Fibroblast of gingiva (primary cell): Measurements from ENCODE around the gene ADAMTS10.
A peak's percentile ranks its signal among the peaks of the same experiment; 100 is the strongest.
"Not testable (repeated sequence)": the region's sequence is repeated elsewhere in the genome, so short reads cannot be mapped to it uniquely, and the experiment has no call there.

Source experiments
- DNase-seq: peaks from one replicate; pipeline ENCODE4 v3.0.0-alpha.2; 2011; ENCODE audit warnings: low read depth

ADAMTS10 gene

GRCh38 chr19:8610041-8610935, at the start of gene ADAMTS10:
ADAMTS10 (minus strand) TSS chr19:8610715; CDS start chr19:8605710, 5,005 bp downstream.
- peak; percentile 11 for DNase-seq

DNA sequence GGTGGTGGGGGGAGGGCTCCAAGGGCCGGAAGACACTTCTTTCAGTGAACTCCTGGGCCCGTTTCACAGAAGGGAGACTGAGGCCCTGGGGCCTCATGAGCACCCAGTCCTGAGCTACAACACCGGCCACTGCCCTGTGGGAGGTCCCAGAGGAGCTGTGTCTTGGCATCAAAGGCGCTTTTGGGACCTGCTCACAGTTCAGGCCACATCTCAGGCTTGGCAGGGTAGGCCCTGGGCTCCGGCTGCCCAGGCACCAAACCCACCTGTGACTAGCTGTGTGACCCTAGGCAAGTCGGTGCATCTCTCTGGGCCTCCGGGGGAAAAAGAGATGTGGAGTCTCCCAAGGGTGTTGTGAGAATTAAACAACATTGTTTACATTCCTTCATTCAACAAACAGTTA, 49.4 kb upstream of the ADAMTS10 start:
- no peak for DNase-seq

GRCh38 chr19:8657869-8658268, 47.4 kb upstream of the ADAMTS10 start:
- no peak for DNase-seq

- DNase-seq, result no peak
Observed at GRCh38 chr19:8655340-8655709, 44.8 kb upstream of the ADAMTS10 start.

DNA sequence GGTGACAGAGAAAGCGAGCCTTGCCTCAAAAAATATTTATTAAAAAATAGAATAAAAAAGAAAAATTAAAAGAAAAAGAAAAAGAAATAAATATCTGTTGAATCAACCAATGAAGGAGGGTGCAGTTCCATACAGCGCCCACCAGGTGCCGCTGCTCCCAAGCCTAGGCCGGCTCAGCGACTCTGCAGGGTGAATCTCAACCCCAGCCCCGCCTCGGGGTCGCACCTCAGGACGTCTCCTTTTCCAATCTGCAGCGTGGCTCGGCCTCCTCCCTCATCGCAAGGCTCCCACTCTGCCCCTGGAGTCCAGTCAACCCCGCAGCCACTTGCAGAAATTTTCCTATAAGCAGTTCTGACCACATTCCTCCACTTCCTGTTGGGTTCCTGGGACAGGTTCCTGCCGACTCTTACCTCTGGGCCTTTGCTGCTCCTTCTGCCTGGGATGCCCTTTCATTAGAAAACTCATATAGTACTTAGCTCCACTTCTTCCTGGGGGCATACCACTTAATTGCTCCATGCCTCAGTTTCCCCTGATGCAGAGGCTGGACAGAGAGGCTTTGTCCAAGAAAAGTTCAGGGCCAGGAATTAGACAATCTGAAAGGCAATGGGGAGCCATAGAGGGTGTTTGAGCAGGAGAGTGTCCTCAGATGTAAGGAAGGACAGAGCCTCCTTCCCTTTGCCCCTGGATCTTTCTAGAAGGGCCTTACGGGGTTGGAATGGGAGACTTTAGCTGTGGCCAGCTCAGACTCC, 44.2 kb upstream of the ADAMTS10 start:
- DNase-seq, result no peak

- no peak for DNase-seq
Observed at GRCh38 chr19:8648240-8648639, 37.7 kb upstream of the ADAMTS10 start.

- DNase-seq, result no peak
Observed at GRCh38 chr19:8643860-8644653, 33.5 kb upstream of the ADAMTS10 start.

- DNase-seq, result no peak
Observed at GRCh38 chr19:8642561-8642960, 32.0 kb upstream of the ADAMTS10 start.

- peak; percentile 29 for DNase-seq
Observed at GRCh38 chr19:8641908-8642547, 31.5 kb upstream of the ADAMTS10 start.

- no peak for DNase-seq
Observed at GRCh38 chr19:8641221-8641907, 30.8 kb upstream of the ADAMTS10 start.

GRCh38 chr19:8640402-8641004, 30.0 kb upstream of the ADAMTS10 start:
- peak; percentile 13 for DNase-seq

DNA sequence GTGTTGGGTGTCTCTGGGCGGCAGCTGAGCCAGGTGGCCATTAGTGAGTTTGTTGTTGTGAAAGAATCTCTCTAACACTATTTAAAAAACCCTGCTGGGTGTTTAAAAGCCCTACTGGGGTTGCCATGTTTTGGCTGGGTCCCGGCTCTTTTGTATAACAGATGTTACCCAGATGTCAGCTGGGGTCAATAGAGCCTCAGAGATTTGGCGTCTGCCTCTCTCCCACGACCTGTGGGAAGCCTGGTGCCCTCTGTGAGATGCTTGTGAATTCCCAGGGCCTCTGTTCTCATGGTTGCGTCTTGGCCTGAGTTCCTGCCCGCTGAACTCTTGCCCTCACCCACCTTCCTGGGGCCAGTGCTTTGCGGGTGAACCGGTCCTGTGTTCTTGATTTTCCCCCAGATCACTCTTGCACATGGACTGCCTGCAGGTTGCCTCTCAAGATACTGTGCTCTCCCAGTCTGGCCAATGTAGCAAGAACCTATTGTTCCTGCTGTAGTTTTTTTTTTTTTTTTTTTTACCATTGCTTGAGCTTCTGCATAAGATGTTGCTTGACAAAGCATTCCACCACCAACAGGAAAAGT, 29.4 kb upstream of the ADAMTS10 start:
- DNase-seq, result no peak

DNA sequence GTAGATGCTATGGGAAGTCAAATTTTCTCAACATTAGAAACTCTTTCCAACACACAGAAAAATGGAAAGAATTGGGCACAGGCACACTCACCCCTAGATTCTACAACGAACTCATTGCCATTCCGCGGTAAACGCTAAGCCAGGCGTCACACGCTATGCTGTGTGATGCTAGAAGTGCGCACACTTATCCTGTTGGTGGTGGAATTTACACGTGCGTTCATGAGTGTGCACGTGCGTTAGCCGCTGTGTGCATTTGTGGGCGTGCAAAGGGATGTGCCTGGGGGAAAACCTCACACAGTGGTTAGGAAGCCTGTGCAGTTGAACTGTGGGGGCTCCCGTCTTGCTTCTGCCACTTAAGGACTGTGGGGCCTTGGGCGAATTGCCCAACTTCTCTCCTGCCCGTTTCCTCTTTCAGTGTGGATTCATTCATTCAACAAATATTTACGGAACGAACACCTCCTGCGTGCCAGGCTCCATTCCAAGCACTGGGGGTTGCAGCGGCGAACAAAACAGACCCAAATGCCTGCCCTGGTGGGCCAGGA, 27.6 kb upstream of the ADAMTS10 start:
- no peak for DNase-seq

GRCh38 chr19:8637070-8637469, 26.6 kb upstream of the ADAMTS10 start:
- DNase-seq, result not testable (repeated sequence)

DNA sequence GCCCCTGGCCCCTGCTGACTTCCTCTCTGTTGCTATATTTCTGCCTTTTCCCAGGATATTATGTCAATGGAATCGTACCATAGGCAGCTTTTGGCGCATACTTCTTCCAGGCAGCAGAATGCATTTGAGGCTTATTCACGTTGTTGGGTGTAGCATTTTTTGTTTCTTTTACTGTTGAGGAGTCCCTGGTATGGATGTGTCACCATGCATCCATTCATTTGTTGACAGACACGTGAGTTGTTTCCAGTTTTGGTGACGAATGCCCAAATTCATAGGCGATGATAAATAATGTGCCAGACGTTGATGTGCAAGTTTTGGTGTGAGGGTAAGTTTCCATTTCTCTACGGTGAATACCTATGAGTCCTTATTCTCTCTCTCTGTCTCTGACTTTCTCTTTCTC, 24.9 kb upstream of the ADAMTS10 start:
- no peak for DNase-seq

GRCh38 chr19:8631425-8631819, 20.9 kb upstream of the ADAMTS10 start:
- peak; percentile 43 for DNase-seq

DNA sequence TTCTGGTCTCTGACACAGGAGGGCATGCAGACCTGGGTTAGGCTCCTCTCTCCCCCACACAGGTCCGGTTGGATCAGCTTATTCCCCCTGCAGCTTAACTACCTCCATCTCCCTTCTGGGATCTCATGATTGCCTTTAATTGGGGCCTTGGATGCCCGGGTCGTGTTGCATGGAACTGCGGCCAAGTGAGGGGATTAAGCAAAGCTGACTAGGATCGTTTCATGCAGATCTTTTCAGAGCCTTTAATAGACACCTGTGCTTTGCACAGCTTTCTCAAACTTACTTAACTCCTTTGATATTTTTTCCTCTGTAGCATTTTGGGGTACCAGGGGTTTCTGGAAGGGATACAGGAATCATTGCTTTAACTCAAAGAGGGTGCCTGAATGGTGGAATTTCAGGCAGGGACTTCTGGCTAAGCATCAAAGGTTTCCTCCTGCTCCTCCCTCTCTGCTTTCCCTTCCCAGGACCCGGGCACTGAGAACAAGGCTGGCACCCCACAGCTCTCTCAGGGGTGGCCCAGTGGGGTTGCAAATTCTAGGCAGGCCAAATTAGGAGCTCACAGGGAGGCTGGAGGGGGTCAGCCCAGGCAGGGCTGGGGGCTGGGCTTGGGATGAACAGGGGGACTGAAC, 20.4 kb upstream of the ADAMTS10 start:
- DNase-seq, result no peak

DNA sequence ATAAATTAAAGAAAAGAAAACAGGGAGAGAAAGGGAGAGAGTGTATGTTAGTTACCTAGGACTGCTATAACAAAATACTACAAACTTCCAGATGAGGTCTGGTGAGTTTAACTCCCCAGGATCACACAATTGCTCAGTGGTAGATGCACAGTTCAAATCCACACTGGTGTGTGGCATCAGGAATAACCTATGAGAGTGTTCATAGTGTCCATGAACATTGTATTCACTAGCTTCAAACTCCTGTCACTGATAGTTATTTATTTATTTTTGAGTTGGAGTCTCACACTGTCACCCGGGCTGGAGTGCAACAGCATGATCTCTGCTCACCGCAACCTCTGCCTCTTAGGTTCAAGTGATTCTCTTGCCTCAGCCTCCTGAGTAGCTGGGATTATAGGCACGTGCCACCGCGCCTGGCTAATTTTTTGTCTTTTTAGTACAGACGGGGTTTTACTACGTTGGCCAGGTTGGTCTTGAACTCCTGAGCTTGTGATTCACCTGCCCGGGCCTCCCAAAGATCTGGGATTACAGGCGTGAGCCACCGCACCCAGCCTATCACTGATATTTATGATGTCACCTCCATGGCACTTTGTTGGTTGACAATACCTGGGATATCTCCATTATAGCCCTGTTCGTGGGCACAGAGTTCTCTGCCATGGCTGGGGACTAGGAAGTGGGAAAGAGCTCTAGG, 19.6 kb upstream of the ADAMTS10 start, which contains the start of gene NFILZ:
TSS of gene NFILZ (plus strand) at position 638 of the 688 bp plus-strand sequence. CDS start 46,133 bp downstream, outside the sequence.
- DNase-seq, result no peak

- no peak for DNase-seq
Observed at GRCh38 chr19:8629184-8629583, 18.7 kb upstream of the ADAMTS10 start.
